Activated CD8-positive, alpha-beta memory T cell treated with anti-CD3 and anti-CD28 coated beads for 48 hours (primary cell): ENCODE data around the gene CHRNA4.

Experiments used
- DNase-seq, 3 experiments: peaks; one replicate each; pipeline ENCODE4 v3.0.0-alpha.2; 2020; ENCODE audit warnings: low read depth in 2 of 3, low spot score in 2 of 3

The CHRNA4 gene

DNA sequence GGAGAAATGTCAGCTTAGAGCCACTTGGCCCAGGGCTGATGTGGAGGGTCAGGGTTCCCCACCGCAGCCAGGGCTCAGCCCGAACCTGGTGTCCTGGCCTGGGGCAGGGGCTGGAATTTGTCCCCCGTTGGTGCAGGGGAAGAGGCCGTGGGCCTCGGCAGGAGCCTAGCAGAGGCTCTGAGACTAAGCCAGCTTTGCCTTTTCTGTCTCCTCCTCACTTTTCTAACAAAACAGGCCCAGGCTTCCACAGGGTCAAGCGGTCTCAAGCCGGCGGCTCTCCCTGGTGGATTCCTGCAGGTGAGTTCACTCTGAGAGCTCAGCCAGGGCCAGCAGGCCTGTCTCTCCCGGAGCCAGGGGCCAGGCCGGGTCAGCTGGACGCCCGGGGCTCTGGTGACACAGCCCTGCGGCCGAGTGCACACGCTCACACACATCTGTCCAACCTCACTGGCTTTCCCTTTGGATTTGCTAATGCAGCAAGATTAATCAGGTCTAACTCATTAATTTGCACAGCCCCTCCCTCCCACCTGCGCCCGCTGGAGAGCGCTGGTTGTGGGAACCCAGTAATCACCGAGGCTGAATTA lies 2.9 kb upstream of the CHRNA4 start:
- DNase-seq = no peak

DNA sequence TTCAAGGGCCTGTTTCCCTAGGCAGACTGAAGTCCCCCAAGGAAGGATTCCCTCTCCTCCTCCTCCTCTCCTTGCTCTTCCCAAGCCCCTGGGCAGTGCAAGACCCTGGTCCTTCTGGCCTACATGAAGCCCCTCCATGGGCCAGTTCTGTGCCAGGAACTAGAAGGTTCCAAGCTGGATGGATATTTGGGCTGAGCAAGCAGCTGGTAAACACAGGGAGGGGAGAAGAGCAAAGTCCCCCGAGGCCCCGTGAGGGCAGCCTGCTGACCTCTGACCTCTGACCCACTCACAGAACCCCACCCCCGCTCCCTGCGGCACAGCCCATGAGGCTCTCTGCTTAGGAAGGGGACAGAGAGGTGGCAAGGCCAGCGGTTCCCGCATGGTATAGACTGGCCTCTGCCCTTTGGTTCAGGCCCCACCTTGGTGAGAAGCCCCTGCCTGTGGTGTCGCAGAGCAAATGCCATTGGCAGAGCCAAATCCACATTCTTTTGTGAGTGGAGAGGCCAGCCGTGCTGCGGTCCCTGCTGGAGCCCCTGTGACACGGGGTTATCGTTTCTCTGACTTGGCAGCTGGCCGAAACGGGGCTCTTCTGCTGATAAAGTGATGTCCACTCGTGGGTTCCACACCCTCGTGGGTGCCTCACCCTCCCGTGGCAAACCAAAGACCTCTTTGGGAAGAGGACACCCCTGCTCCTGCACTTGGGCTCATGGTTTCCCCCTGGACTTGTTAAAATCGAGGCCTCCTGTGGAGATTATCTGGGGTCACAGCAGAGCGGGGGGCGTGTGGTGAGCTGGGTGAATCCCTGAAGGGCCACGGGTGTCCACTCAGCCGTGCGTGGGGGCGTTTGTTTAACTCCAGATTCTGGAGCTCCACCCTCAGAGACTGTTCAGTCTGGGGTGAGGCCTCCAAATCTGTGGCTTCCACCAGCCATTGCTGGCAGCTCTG lies 2.1 kb upstream of the CHRNA4 start:
- no peak for DNase-seq

DNA sequence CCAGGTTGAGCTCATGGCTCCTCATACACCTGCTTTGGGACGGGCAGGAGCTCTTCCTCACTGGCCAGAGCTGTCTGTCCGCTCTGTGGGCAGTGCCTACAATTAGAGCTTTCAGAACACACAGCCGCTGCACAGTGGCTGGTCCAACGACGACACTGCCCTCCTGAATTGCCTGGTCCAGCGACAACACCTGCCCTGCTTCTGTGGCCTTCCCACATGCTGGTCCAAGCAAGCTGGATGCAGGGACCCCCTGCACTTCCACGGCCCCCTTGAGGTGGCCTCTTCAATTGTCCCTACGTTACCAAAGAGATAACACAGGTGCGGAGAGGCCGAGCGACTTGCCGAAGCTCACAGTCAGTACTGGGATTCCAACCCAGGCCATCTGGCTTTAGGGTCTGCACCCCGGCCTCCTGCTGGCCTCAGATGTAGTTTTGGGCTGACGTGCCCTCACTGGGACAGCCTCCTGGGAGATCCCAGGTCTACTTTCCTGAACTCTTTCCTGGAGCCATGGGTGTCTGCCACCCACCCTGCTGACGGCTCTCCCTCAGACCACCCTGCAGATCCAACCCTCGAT lies 1.4 kb upstream of the CHRNA4 start:
- DNase-seq = no peak

DNA sequence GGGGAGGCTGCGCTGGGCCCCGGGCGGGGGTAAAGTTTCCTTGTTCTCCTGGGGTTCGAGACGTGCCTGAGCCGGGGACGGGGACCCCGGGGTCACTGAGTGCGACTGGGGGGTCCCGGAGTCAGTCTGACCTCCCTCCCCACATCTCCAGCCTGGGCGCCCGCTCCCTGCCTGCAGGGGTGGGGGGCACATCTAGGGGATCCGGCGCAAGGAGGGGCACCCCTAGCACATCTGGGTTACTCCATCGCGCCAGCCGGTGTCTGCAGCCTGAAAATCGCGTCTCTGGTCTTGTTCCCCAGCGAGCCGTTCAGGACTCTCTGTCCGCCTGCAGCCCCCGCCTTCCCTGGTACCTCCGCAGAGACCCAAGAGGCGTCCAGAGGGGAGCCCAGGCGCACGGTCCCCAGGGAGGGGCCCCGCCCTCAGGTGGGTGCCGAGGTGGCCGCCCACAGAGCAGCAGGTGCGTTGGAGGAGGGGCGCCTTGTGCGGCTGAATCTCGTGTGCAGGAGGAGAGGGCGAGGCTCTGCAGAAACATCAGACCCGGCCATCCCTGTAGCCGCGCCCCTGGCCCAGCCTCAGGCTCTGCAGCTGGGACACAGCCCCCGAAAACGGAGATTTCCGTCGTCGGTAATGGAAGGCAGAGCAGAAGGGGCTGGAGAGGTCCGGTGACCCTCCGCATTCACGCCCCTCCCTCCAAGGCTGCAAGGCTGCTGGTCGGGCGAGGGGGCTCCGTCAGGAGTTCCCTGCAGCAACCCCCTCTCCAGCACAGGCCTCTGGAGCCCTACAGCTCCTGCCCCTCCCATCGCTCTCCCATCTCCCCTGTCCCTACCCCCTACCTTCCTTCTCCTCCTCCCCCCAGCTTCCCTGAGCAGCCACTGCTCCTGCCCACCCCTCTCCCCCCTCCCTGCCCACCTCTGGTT lies 628 bp upstream of the CHRNA4 start:
- no peak for DNase-seq

DNA sequence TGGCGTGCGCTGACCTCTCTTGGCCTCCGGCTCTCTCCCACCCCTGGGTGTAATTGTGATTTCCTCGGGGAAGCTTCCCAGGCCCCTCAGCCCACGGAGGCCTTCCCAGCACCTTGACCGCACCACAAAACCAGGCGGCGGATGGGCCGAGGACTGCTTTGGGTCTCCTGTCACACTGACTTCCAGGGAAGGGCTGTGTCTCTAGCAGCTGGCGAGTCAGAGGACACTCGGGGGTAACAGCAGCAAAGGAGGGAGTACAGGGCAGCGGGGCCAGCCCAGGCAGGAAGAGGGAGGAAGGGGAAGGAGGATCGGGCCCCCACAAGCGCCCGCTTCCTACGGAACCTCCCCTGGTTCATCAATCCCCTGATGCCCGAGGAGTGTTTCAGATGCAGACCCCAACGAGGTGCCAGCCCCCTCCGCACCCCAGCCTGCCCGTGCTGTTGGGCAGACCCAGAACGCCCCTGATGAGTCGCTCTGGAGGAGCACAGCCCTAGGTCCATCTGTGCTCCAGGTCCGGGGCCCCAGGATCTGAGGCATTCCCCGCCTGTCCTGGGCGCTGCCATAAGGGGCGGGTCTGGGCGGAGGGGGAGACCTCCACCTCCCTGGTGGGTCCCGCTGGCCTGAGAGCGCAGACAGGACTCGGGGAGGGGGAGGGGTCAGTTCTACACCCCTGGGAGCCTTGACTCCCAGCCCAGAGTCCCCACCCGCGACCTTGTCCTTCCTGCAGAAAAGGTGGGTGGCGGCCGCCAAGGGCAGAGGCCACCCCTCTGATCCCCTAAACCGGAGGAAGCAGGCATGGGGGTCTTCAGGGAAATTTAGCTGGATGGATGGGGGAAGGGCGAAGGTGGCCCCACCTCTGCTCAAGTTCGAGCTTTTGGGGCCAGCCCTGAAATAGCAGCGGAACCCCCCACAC lies 956 bp downstream of the CHRNA4 start:
- DNase-seq = no peak

DNA sequence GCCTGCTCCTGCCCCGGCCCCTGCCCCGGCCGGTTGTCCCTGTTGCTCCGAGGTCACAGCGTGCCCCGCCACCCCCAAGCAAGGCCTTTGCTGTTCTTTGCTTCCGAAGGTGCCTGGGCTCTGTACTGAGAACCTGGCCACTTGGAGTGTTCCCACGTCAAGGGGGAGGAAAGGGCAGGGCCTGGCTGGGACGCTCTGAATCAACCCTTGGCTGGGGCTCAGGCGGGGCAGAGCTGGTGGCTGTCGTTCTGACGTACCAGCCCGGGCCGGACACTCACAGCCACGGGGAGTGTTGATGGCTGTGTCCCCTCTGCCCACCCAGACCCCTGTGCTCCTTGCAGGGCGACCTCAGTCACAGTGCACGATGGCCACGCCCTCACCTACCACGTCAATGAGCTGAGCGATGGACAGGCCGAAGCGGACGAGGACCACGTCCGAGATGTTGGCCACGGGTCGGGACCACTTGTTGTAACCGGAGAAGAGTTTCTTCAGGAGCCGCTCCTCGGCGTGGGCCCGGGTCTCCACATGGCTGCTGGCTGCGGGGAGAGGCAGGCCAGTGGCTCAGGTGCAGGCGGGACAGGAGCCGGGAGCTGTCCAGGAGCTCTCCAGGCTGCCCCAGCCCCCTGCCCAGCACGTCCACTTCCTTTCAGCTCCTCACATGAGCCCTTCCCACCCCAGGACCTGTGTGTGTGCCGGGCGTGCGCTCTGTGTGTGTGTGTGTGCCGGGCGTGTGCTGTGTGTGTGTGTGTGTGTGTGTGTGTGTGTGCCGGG lies 1.8 kb downstream of the CHRNA4 start:
- DNase-seq = no peak

DNA sequence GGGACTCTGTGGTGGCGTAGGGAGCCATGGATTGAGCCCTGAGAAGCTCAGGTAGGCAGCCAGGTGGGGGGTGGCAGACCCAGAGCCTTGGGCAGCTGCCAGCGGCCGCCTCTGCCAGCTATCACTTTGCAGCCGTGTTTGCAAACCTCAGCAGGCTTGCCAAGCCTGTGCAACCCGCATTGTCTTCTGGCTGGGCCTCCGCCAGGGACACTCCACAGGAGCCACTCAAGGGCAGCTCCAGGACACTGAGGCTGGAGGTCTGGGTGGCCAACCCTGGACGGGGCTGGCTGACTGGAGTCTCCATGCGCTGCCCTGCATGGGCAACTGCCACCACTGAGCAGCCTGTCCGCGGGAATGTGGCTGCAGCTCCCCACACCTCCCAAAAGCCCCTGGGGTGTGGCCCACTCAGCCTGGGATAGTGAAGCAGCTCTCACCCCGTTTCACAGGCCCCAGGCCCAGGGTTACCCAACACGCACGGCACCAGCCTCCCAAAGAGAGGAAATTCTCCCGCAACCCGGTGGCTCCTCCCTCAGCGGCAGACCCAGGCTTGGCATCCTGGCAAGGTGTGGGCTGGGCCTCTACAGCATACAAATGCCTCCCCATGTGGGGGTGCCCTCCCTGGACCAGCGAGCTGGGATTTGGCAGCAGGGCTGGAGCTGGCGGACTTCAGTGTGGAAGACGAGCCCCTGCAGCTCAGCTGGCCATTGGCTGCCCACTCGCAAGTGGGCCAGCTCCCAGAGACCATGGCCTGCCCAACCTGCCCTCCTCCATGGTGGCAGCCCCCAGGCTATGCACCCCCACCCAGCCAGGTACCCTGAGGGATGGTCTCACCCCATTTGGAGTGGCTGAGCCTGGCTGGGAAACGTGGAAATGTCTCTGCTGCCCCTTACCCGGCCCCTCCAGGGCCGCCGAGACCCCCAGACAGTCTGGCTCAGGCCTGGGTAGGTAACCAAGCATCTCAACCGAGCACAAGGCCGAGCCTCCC lies 2.9 kb downstream of the CHRNA4 start:
- DNase-seq = no peak

DNA sequence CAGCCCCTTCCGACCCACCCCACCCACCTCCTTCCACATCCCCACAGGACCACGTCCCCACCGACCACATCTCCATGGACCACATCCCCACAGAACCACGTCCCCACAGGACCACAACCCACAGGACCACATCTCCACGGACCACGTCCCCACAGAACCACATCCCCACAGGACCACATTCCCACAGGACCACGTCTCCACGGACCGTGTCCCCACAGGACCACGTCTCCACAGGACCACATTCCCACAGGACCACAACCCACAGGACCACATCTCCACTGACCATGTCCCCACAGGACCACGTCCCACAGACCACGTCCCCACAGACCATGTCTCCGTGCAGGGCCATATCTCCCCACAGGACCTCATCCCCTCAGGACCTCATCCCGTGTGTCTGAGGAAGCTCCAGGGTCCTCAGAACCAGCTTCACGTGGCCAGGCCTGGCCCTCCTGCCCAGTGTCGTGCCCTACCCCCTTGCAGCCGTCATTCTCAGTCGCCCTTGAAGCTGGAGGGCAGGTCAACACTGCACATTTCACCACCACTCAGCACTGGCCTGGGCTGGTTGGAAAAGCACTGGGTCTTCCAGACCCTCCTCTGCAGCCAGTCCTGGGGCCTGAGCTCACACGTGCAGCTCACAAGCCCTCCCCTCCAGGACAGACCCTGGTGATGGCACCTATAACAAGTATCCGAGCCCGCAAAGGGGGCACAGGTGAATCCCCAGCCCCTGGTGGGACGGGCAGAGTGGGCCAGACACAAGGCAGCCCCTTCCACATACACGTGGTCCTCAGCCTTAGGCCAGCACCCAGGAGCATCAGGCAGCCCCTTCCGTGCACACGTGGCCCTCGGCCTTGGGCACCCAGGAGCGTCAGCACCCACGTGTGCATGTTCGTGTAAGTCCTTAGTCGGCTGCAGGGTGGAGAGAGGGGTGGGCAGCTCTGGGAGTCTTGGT lies 3.9 kb downstream of the CHRNA4 start:
- DNase-seq = no peak

DNA sequence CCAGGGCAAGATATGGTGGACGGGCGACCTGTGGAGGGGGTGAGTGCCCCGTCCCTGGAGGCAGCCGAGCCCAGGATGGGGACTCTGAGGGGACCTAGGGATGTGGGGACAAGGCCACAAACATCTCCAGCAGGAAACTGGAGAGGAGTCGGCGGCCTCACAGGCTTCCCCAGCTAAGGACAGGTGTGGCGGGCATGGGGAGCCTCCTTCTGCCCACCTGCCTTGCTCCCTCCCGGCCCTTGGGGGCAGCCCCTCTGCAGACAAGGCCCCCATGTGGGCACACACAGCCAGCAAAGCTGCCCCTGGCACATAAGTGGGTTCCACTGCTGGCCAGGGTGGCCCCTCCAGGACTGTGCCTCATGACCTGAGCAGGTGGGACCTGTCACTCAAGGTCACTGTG lies 4.6 kb downstream of the CHRNA4 start:
- DNase-seq = no peak

DNA sequence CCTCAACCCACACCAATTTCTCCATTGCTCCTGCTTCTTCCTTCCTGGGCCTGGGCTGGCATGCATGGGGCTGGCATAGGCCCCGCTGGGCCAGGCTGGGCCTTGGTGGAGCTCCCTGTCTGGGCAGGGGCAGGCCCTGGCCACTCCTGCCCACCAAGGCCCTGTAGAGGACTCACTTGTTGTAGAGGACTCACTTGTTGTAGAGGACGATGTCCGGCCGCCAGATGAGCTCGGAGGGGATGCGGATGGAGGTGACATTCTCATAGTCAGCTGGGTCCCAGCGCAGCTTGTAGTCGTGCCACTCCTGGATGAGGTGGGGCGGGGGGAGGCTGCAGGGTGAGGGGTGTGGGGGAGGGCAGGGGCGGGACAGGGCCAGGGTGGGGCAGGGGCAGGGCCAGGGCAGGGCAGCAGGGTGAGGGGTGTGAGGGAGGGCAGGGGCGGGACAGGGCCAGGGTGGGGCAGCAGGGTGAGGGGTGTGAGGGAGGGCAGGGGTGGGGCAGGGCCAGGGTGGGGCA lies 5.3 kb downstream of the CHRNA4 start:
- no peak for DNase-seq

DNA sequence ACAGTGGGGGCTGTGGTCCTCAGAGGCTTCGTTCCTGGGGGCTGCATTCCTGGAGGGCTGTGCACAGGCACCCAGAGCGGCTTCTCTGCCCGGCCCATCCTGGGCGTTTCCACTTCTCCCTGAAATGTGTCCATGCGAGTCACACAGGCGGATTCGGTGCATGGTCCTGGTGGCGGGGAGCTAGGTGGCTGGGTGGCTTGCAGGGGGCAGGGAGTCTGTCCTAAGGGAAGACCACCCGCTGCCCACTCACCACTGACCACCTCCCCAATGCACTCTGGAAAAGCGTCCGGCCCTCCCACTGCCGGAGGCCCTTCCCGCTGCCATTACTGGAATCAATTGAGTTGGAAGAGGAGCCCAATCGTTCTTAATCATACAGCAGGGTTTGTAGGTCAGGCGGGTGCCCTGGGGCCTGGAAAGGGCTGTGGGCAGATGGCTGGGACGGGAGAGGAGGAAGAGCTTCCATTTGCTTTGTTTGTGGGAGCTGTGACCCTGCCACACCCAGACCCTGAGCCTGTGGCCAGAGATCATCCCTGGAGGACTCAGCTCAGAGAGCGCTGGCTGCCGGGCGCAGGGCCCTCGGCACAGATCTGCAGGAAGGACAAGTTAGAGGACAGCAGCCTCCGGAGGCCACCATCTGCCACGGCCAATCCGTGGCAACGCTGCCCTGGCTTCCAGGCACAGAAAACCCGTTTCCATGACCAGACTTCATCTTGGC lies 6.4 kb downstream of the CHRNA4 start:
- DNase-seq = no peak

DNA sequence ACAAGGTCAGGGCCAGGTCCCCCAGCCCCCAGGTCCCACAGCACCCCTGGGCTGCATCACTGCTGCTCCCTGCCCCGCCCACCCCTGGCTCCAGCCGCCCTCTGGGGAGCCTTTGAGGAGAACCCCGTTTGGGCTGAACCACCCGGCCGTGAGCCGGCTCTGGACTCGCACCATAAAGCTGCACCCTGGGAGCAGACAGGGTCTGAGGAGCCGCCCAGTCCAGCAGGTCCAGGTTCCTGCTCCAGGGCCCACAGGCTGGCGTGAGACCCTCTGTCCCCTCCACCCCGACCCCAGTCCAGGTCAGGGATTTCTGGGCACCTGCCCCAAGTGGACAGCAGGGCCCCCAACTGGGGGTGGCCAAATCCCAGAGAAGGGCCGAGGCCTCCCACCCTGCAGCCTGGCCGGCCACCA lies 8.3 kb downstream of the CHRNA4 start:
- DNase-seq = no peak

DNA sequence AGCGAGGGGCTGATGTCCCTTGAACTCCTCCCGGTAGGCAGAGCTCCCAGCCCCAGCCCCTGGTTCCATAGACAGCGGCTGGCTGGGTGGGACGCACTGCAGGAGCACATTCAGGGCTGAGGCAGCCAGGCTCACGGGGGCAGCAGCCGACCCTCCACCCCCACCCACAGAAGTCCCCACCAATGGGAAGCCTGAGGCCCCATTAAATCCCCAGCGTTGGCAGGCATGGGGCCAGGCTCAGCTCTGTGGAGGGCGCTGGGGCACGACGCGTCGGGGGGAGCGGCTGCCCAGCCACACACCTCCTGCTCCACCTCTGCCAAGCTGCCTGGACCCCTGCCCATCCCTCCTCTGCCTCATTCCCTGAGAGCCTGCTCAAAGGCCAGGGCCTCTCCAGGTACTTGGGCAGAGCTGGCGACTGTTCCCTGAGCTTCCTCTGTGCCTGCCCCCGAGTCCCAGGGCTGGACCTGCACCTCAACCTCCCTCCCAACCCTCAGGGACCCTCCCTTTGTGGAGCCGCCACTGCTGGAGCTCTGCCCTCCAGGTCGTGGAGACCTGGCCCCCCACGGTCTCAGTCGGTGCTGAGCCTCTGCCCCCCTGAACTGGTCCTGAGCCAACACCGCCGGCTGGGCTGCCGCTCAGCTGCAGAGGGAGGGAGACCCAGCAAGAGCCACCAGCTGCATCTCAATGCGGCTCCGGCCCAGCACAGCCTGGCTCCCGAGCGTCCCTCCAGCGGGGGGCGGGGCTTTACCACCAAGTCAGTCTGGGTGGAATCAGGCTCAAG lies 9.1 kb downstream of the CHRNA4 start:
- no peak for DNase-seq

DNA sequence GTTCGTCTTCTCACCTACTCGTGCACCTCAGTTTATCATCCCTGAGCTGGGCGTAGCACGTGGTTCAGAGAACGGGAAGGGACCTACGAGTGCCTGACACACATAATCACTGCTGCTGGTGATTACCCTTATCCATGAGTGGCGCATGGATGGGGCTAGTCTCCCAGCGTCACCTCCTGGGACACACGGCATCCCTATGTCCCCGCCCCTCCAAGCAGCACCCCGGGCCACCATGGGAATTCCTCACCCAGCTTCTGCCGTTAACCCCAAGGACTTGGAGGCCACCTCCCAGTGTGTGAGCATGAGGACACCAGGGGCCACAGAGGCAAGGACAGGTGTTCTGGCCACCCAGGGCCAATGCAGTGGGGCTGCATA lies 9.8 kb downstream of the CHRNA4 start:
- DNase-seq = no peak

DNA sequence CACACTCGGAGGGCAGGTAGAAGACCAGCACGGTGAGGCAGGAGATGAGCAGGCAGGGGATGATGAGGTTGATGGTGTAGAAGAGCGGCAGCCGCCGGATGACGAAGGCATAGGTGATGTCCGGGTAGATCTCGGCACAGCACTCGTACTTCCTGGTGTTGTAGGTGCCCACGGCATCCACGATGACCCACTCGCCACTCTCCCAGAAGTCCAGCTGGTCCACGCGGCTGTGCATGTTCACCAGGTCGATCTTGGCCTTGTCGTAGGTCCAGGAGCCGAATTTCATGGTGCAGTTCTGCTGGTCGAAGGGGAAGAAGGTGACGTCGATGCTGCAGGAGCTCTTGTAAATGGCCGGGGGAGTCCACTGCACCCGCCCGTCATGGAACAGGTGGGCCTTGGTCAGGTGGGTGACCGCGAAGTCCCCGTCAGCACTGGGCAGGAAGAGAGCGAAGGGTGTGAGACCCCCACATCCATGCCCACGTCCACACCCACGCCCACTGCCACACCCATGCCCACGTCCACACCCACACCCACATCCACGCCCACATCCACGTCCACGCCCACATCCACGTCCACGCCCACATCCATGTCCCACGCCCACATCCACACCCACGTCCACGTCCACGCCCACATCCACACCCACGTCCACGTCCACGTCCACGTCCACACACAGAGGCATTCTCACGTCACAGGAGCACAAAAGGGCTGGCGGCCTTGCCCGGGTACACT lies 10.4 kb downstream of the CHRNA4 start:
- no peak for DNase-seq
